Vagina (tissue), 2 donors: ENCODE measurements around the gene SLC12A1.

Experiments used
- POLR2A ChIP-seq, 2 donors: fragments of 450-650 bp; IDR thresholded peaks; one replicate each; pipeline ENCODE4 v1.6.1; 2017; ENCODE audit warnings: antibody characterized with exemption in 2 of 2, mild to moderate bottlenecking in 2 of 2, moderate library complexity in 2 of 2
- POLR2AphosphoS5 ChIP-seq, 2 donors: sonication (generic); formaldehyde crosslinking; IDR thresholded peaks; one replicate each; pipeline ENCODE4 v1.9.0; 2017; ENCODE audit warnings: antibody characterized with exemption in 2 of 2, mild to moderate bottlenecking in 2 of 2, low read depth in 1 of 2; ENCODE audit not compliant: insufficient read depth in 1 of 2
- TF ChIP-seq, protein P1 (sequence below), 3 experiments: fragments of 450-650 bp in 2 of 3; fragments of 200-600 bp in 1 of 3; sonication (generic) in 1 of 3; IDR thresholded peaks; one replicate each; pipeline ENCODE4 v1.5.1; 2017 to 2019; ENCODE audit warnings: antibody characterized with exemption in 3 of 3, mild to moderate bottlenecking in 2 of 3, moderate library complexity in 2 of 3

DNA sequence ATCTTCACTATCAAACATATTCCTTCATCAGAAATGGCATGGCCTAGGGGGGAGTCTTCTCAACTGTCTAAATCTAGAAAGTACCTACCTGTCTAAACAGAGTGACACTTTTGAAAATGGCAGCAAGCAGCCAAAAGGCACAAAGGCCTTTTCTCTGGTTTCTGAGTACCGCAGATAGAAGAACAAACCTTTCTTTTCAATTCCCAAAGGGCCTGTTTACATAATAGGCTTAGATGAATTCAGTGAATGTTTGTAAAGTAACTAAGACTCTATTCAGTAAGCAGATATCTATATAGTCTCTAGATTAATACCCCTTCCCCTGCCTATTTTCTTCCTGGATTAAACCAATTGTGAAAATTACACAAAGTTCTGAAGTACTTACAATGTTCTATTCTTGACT lies 35.1 kb upstream of the SLC12A1 start:
- TF ChIP-seq, protein P1, sequence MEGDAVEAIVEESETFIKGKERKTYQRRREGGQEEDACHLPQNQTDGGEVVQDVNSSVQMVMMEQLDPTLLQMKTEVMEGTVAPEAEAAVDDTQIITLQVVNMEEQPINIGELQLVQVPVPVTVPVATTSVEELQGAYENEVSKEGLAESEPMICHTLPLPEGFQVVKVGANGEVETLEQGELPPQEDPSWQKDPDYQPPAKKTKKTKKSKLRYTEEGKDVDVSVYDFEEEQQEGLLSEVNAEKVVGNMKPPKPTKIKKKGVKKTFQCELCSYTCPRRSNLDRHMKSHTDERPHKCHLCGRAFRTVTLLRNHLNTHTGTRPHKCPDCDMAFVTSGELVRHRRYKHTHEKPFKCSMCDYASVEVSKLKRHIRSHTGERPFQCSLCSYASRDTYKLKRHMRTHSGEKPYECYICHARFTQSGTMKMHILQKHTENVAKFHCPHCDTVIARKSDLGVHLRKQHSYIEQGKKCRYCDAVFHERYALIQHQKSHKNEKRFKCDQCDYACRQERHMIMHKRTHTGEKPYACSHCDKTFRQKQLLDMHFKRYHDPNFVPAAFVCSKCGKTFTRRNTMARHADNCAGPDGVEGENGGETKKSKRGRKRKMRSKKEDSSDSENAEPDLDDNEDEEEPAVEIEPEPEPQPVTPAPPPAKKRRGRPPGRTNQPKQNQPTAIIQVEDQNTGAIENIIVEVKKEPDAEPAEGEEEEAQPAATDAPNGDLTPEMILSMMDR (IDR thresholded peaks at IDR 0.05): no peak
- TF ChIP-seq POLR2A (IDR thresholded peaks at IDR 0.05): no peak
- no peak for TF ChIP-seq POLR2AphosphoS5 (IDR thresholded peaks at IDR 0.05; ENCODE audit: insufficient read depth in 1 of 2, low read depth in 1 of 2)
